HG03025 (cell line): ENCODE data around the gene PHF21B.
"Not testable (repeated sequence)": the region's sequence is repeated elsewhere in the genome, so short reads cannot be mapped to it uniquely, and the experiment has no call there.

Source experiments
- ATAC-seq: cut with Tn5 transposase; IDR thresholded peaks from one replicate; pipeline ENCODE4 v1.9.1; 2021; ENCODE audit warnings: mild to moderate bottlenecking, moderate library complexity; ENCODE audit not compliant: unreplicated experiment, low FRiP score

PHF21B gene

DNA sequence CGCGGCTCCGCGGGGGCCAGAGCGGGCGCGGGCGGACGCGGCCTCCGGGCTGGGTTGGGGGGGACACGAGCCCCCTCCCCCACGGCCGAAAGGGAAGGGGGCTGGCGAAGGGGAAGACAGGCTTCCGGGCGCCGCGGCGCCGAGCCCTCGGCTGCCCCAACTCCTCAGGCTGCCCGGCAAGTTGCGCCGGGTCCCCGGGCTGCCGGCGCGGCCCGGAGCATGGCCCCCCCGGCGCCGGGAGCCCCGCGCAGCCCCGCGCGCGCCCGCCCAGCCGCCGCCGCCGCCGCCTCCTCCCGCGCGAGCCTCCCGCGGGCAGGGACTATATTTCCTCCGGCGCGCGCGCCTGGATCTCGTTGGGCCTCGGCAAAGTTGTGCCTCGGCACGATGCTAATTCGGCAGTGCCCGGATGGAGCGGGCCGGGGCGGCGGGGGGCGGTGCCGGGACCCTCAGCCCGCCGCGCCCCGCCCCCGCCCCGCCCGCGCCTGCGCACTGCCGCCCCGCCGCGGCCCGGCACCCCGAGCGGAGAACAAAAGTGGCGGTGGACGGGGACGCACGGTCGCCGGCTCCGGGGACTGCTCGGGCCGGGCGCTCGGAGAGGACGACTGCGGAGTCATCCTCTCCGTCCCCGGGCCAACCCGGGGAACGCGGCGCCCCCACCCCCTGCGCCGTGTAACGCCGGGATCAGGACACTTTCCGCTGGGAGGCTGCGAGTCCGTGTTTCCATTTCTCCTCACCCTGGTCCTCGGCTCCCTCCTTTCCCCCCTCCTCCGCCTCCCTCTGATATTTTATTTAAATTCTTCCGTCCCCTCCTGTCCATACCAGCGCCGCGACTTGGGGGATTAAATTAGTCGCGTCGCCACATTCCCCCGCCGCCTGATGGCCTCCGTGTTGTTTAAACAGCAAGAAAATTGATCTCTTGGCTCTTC lies at the start of gene PHF21B:
PHF21B (minus strand) TSS at position 400 of the 926 bp plus-strand sequence. CDS start 456 bp downstream, outside the sequence.
- no peak for ATAC-seq

DNA sequence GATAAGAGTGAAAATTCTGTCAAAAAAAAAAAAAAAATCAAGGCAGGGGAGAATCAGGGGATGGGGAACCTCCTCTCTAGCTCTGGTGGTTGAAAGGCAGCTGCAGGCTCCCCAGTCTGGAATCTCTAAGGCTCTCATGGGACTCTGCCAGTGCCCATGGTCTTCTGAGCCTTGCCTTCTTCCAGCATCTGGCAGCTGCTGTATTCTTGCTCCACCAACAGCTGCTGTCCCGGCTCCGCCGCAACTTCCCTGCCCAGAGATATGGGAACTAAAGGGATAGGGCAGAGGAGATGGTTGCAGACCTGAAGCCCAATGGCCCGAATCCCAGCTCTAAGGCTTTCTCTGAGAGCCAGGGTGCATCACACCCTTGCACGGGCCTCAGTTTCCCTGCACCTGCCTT lies 49.5 kb upstream of the PHF21B start:
- no peak for ATAC-seq

DNA sequence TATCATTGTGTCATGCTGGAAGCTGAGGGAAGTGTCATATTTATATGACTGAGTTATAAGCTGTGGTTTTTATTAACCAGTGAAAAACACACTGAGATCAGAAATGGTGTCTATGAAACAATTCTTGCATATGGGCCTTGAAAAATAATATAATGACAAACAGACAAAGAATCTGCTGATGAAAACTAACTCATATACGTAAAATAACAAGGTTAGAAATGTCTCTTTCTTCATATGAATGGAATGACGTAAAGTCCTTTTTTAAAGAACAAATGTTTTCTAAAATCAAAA lies 48.8 kb upstream of the PHF21B start:
- ATAC-seq, result no peak

DNA sequence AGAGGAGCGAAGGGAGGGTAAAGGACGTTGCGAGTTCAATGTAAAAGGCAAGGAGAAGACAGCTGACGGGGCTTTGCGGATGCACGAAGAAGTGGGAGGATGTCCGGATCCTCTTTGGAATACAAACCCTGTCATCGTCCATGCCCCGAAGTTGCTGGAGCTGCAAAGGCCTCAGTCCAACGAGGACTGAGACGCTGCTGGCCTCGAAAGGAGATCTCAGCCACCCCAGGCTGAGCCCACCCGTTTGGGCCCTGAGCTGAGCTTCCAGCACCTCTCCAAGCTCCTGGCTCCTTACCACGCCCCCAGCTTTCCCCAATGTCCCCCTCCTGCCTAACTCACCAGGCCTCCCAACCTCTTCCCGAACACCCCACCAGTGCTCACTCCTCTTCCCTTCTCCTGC lies 46.1 kb upstream of the PHF21B start:
- no peak for ATAC-seq

- ATAC-seq, result no peak
Measured at GRCh38 chr22:45053571-45053970, 43.8 kb upstream of the PHF21B start.

GRCh38 chr22:45053094-45053493 lies 43.3 kb upstream of the PHF21B start:
- ATAC-seq, result no peak

GRCh38 chr22:45052665-45053064 lies 42.9 kb upstream of the PHF21B start:
- not testable (repeated sequence) for ATAC-seq

DNA sequence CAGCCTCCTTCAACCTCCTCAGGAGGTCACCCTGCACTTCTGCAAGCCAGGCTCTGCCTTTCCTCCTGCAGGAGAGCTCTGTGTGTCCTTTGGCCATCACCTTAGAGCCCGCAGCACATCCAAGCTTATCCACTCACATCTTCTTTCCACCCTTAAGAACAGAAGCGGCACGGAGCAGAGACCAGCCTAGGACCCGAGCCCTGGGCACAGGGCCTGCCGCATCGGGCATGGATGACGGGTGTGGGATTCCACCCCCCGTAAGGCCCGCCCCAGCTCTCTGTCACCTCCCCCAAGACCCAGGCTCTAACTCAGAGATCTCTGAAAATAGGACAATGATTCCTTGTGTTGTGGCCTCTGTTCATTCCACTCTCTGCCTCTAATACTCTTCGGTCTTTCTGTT lies 42.1 kb upstream of the PHF21B start:
- ATAC-seq, result no peak

- ATAC-seq, result no peak
Measured at GRCh38 chr22:45051419-45051818, 41.6 kb upstream of the PHF21B start.

DNA sequence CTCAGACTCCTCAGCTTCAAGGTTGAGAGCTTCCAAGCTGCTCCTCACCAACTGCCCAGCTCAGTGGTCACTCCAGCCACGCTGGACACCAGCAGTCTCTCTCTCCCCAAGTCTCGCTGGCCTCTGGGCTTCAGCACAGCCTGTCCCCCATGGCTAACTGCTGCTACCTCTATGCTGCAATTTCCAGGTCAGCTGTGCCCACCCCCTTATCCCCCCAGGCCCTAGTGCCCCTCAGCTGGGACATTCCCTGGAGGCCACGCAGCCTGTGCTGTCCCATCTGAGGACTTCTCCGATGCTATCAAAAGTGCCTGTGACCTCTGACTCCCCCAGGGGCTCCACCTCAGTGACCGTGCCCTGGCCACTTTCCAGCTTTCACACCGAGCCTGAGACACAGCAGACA lies 37.5 kb upstream of the PHF21B start:
- ATAC-seq, result no peak

DNA sequence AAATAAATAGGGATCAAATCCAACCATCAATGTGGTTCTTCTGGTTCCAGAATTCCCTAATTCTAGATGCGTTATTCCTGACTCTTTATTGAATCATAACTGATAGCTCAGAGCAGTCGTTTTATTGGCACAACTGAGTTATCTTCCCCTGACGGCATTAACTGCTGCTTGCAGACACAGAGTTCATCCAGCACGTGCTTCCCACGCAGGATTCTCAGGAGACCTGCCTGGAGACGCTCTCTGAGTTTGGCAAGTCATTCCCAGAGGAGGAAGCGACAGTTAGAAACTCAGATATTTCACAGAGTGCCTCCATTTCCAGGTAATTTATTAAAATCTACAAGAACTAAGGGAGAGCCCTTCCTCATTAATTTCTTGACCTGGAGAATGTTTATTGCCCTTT lies 35.4 kb upstream of the PHF21B start:
- ATAC-seq, result no peak

DNA sequence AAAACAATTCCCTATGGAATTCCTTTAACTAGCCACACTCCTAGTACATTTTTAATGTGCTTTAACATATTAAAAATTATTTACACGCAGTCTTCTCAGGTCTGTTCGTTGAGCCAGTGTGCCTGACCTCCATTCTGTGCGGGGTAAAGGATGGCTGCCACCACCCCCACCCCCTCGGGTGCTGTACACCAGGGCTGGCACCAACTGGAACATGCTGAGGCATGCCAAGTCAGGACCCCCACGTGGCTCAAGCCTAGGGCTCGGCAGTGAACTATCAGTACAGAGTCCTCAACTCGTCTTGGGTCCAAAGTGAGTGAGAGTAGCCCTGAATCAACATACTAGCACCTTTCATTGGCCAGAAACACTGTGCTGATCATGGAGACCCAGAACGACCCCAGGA lies 32.5 kb upstream of the PHF21B start:
- no peak for ATAC-seq

- ATAC-seq, result no peak
Measured at GRCh38 chr22:45039133-45039532, 29.3 kb upstream of the PHF21B start.

DNA sequence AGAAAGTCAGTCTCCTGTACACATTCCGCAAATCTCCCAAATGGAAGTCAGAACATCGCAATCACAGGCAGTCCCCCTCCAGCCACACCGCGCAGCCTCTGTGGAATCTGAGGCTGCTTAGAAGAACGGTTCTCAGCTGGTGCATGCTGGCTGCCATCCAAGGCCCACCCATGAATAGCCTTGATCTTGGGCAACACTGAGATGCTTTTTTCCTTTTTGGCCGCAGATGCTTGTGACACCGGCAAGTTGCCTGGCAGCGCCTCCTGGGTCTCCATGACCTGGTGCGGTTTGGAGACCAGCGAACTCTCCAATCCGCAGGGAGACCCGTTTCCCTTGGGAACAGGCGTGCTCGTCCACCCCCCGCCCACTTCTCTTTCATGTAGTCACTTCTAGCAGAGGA lies 26.3 kb upstream of the PHF21B start:
- no peak for ATAC-seq

DNA sequence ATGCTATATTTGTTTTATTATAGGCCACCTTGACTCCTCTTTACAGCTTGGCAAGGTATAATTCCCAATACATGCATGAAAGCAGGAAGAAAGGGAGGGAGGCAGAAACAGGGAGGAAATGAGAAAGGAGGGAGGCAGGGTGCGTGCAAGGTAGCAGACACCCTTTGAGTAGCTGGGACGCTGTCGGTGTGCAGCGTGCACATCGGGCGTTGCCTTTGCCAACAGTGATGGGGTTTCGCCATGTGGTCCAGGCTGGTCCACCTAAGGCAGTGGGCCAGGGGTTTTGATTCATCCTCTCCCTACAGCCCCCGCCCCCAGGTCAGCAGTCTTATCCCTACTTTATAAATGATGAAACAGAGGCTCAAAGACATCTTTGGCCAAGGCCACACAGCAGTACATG lies 25.0 kb upstream of the PHF21B start:
- ATAC-seq, result no peak

- ATAC-seq, result no peak
Measured at GRCh38 chr22:45034156-45034555, 24.4 kb upstream of the PHF21B start.

DNA sequence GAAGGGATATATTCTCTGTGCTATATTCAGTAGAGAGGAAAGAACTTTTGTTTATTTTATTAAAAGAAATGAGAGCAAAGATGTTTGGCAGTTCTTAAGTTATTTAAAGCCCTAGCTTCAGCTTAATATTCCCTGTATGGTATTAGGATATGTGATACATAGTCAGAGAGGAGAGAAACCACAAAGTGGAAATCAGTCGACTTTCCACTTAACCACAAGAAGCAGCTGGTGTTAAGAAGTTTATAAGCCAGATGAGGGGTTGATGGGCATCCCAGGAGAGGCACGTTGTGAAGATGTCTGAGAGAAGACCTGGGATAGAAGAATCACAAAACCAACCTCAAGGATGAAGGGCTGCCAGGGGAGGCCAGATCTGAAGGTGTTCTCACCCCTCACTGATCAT lies 23.3 kb upstream of the PHF21B start:
- ATAC-seq, result no peak

DNA sequence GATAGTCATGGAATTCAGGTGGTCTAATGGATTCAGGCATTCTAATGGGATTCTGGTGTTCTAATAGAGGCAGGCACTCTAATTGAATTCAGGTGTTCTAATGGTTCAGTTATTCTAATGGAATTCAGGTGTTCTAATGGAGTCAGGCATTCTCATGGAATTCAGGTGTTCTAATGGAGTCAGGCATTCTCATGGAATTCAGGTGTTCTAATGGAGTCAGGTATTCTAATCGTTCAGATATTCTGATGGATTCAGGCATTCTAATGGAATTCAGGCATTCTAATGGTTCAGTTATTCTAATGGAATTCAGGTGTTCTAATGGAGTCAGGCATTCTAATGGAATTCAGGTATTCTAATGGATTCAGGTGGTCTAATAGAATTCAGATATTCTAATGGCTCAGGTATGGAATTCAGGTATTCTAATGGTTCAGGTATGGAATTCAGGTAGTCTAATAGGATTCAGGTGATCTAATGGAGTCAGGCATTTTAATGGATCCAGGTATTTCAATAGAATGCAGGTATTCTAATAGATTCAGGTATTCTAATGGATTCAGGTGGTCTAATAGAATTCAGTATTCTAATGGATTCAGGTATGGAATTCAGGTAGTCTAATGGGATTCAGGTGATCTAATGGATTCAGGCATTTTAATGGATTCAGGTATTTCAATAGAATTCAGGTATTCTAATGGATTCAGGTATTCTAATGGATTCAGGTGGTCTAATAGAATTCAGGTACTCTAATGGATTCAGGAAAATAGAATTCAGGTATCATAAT lies 22.0 kb upstream of the PHF21B start:
- ATAC-seq, result no peak

GRCh38 chr22:45029501-45029900 lies 19.7 kb upstream of the PHF21B start:
- ATAC-seq, result no peak

DNA sequence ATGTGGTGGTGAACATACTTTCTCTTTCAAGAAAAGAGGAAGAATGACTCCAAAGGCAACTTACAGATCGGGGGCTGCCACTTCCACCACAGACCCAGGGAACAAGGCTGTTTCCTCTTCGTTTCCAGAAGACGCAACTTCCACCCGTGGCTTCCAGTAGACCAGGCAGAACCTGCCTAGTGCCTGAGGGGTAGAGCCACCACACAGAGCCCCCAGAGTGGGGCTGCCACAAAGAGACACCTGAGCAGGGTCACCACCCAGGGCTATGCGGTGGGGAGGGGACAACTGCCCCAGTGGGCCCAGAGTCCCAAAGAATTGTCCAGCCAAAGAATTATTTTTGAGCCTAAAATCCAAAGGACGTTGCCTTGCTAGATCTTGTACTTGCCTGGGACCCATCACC lies 16.7 kb upstream of the PHF21B start:
- ATAC-seq, result no peak

GRCh38 chr22:45023431-45023830 lies 13.6 kb upstream of the PHF21B start:
- no peak for ATAC-seq
